Measurements from ENCODE around the gene NKD2. TPM values are rescaled to one million over a fixed set of nuclear protein-coding genes. Genes with fewer than 3 reads are reported as not detected.

NKD2 gene
- total RNA-seq, 2 experiments from 2014 or later: 1.4 to 2.5 TPM

GRCh38 chr5:1030801-1031271 lies 22.2 kb downstream of the NKD2 start:
- H3K4me1 Mint-ChIP-seq (ENCODE audit: low read depth): no peaks in the 10 kb centered on the region
- H3K27me3 Mint-ChIP-seq (ENCODE audit: low read depth): no peaks in the 10 kb centered on the region
- no peaks in the 10 kb centered on the region for H3K9me3 Mint-ChIP-seq
- no peak overlapping the region for H3K27ac Mint-ChIP-seq
- DNase-seq: no peak
- no peaks in the 10 kb centered on the region for H3K36me3 Mint-ChIP-seq (ENCODE audit: low read depth)
- intact Hi-C loops (cut with micrococcal nuclease): no loop called here
- H3K4me3 Mint-ChIP-seq: no peak overlapping the region
- CTCF ChIA-PET: no interaction called here

GRCh38 chr5:1031306-1031959 lies 22.8 kb downstream of the NKD2 start:
- Mint-ChIP-seq H3K9me3 (no peaks in the 10 kb centered on the region), H3K4me1 (ENCODE audit: low read depth) (no peaks in the 10 kb centered on the region), H3K27me3 (ENCODE audit: low read depth) (no peaks in the 10 kb centered on the region), H3K4me3 (no peak overlapping the region), H3K27ac (no peak overlapping the region), H3K36me3 (ENCODE audit: low read depth) (no peaks in the 10 kb centered on the region)
- DNase-seq: no peak
- intact Hi-C loops (cut with micrococcal nuclease): no loop called here
- CTCF ChIA-PET: no interaction called here

GRCh38 chr5:1032011-1032410 lies 23.4 kb downstream of the NKD2 start:
- intact Hi-C loops (cut with micrococcal nuclease): no loop called here
- no peaks in the 10 kb centered on the region for H3K9me3 Mint-ChIP-seq
- H3K4me3 Mint-ChIP-seq: no peak overlapping the region
- H3K27ac Mint-ChIP-seq: no peak overlapping the region
- no peak for DNase-seq
- no peaks in the 10 kb centered on the region for H3K4me1 Mint-ChIP-seq (ENCODE audit: low read depth)
- CTCF ChIA-PET: no interaction called here
- H3K27me3 Mint-ChIP-seq (ENCODE audit: low read depth): no peaks in the 10 kb centered on the region
- no peaks in the 10 kb centered on the region for H3K36me3 Mint-ChIP-seq (ENCODE audit: low read depth)

- no peak for DNase-seq
- CTCF ChIA-PET: no interaction called here
- no peaks in the 10 kb centered on the region for H3K36me3 Mint-ChIP-seq (ENCODE audit: low read depth)
- H3K9me3 Mint-ChIP-seq: no peaks in the 10 kb centered on the region
- intact Hi-C loops (cut with micrococcal nuclease): no loop called here
- H3K4me1 Mint-ChIP-seq (ENCODE audit: low read depth): no peaks in the 10 kb centered on the region
- no peak overlapping the region for H3K27ac Mint-ChIP-seq
- no peak overlapping the region for H3K4me3 Mint-ChIP-seq
- no peaks in the 10 kb centered on the region for H3K27me3 Mint-ChIP-seq (ENCODE audit: low read depth)
Measured at GRCh38 chr5:1032551-1033027, 24.0 kb downstream of the NKD2 start.

- CTCF ChIA-PET: no interaction called here
- H3K36me3 Mint-ChIP-seq (ENCODE audit: low read depth): no peaks in the 10 kb centered on the region
- H3K27ac Mint-ChIP-seq: no peak overlapping the region
- H3K9me3 Mint-ChIP-seq: no peaks in the 10 kb centered on the region
- H3K27me3 Mint-ChIP-seq (ENCODE audit: low read depth): no peaks in the 10 kb centered on the region
- H3K4me1 Mint-ChIP-seq (ENCODE audit: low read depth): no peaks in the 10 kb centered on the region
- no peak overlapping the region for H3K4me3 Mint-ChIP-seq
- intact Hi-C loops (cut with micrococcal nuclease): no loop called here
- DNase-seq: no peak
Measured at GRCh38 chr5:1033178-1033577, 24.6 kb downstream of the NKD2 start.

GRCh38 chr5:1033606-1034420 lies 25.2 kb downstream of the NKD2 start:
- Mint-ChIP-seq H3K4me1 (ENCODE audit: low read depth) (no peaks in the 10 kb centered on the region), H3K27me3 (ENCODE audit: low read depth) (no peaks in the 10 kb centered on the region), H3K9me3 (no peaks in the 10 kb centered on the region), H3K27ac (no peak overlapping the region), H3K4me3 (no peak overlapping the region), H3K36me3 (ENCODE audit: low read depth) (no peaks in the 10 kb centered on the region)
- intact Hi-C loops (cut with micrococcal nuclease): no loop called here
- DNase-seq: no peak
- CTCF ChIA-PET: no interaction called here

- CTCF ChIA-PET: no interaction called here
- intact Hi-C loops (cut with micrococcal nuclease): no loop called here
- H3K36me3 Mint-ChIP-seq (ENCODE audit: low read depth): no peaks in the 10 kb centered on the region
- DNase-seq: no peak
- H3K9me3 Mint-ChIP-seq: no peaks in the 10 kb centered on the region
- no peak overlapping the region for H3K4me3 Mint-ChIP-seq
- H3K27me3 Mint-ChIP-seq (ENCODE audit: low read depth): no peaks in the 10 kb centered on the region
- no peak overlapping the region for H3K27ac Mint-ChIP-seq
- H3K4me1 Mint-ChIP-seq (ENCODE audit: low read depth): no peaks in the 10 kb centered on the region
Measured at GRCh38 chr5:1034421-1034905, 25.9 kb downstream of the NKD2 start.

- intact Hi-C loops (cut with micrococcal nuclease): no loop called here
- no peaks in the 10 kb centered on the region for H3K36me3 Mint-ChIP-seq (ENCODE audit: low read depth)
- DNase-seq: no peak
- no peak overlapping the region for H3K4me3 Mint-ChIP-seq
- CTCF ChIA-PET: no interaction called here
- H3K9me3 Mint-ChIP-seq: no peaks in the 10 kb centered on the region
- H3K27me3 Mint-ChIP-seq (ENCODE audit: low read depth): no peaks in the 10 kb centered on the region
- H3K27ac Mint-ChIP-seq: no peak overlapping the region
- no peaks in the 10 kb centered on the region for H3K4me1 Mint-ChIP-seq (ENCODE audit: low read depth)
Measured at GRCh38 chr5:1034986-1035385, 26.4 kb downstream of the NKD2 start.

GRCh38 chr5:1035421-1036405 lies 27.1 kb downstream of the NKD2 start:
- no peaks in the 10 kb centered on the region for H3K36me3 Mint-ChIP-seq (ENCODE audit: low read depth)
- H3K27ac Mint-ChIP-seq: no peak overlapping the region

GRCh38 chr5:1036504-1037122 lies 28.0 kb downstream of the NKD2 start:
- Mint-ChIP-seq H3K27ac (no peak overlapping the region), H3K36me3 (ENCODE audit: low read depth) (no peaks in the 10 kb centered on the region), H3K4me1 (ENCODE audit: low read depth) (peaks cover 3% of the 10 kb centered on the region), H3K27me3 (ENCODE audit: low read depth) (no peaks in the 10 kb centered on the region), H3K9me3 (peaks cover 8% of the 10 kb centered on the region), H3K4me3 (no peak overlapping the region)
- CTCF ChIA-PET: no interaction called here
- DNase-seq: no peak
- intact Hi-C loops (cut with micrococcal nuclease): no loop called here

More at GRCh38 chr5:1035421-1036405, 27.1 kb downstream of the NKD2 start:
- Mint-ChIP-seq H3K27me3 (ENCODE audit: low read depth) (no peaks in the 10 kb centered on the region), H3K4me1 (ENCODE audit: low read depth) (no peaks in the 10 kb centered on the region), H3K4me3 (no peak overlapping the region), H3K9me3 (no peaks in the 10 kb centered on the region)
- CTCF ChIA-PET: no interaction called here
- no peak for DNase-seq
- intact Hi-C loops (cut with micrococcal nuclease): no loop called here

GRCh38 chr5:1037123-1037670 lies 28.6 kb downstream of the NKD2 start:
- Mint-ChIP-seq H3K27me3 (ENCODE audit: low read depth) (no peaks in the 10 kb centered on the region), H3K4me3 (no peak overlapping the region), H3K36me3 (ENCODE audit: low read depth) (no peaks in the 10 kb centered on the region), H3K27ac (no peak overlapping the region), H3K9me3 (peaks cover 13% of the 10 kb centered on the region), H3K4me1 (ENCODE audit: low read depth) (peaks cover 3% of the 10 kb centered on the region)
- intact Hi-C loops (cut with micrococcal nuclease): no loop called here
- CTCF ChIA-PET: no interaction called here
- no peak for DNase-seq
